ENCODE results near the gene UBE2QL1.

UBE2QL1 gene

GRCh38 chr5:6473284-6473683 lies 24.6 kb downstream of the UBE2QL1 start:
- Histone ChIP-seq H3K9ac (ENCODE audit: low read length) (no peak overlapping the region), H3K4me3 (ENCODE audit: low read length) (no peak overlapping the region), H3K4me1 (ENCODE audit: control insufficient read depth, insufficient read depth, low read length) (no peaks in the 10 kb centered on the region), H3K27me3 (ENCODE audit: control insufficient read depth, insufficient read depth, low read length) (no peaks in the 10 kb centered on the region), H3K36me3 (ENCODE audit: control insufficient read depth, insufficient read depth, low read length) (no peaks in the 10 kb centered on the region), H3K9me3 (ENCODE audit: control insufficient read depth, low read length) (no peaks in the 10 kb centered on the region)

GRCh38 chr5:6475626-6476312 lies 27.1 kb downstream of the UBE2QL1 start:
- H3K9me3 ChIP-seq (ENCODE audit: control insufficient read depth, low read length): no peaks in the 10 kb centered on the region

GRCh38 chr5:6476313-6476661 lies 27.6 kb downstream of the UBE2QL1 start:
- Histone ChIP-seq H3K27me3 (ENCODE audit: control insufficient read depth, insufficient read depth, low read length) (no peaks in the 10 kb centered on the region), H3K36me3 (ENCODE audit: control insufficient read depth, insufficient read depth, low read length) (no peaks in the 10 kb centered on the region), H3K9ac (ENCODE audit: low read length) (no peak overlapping the region), H3K9me3 (ENCODE audit: control insufficient read depth, low read length) (no peaks in the 10 kb centered on the region), H3K4me1 (ENCODE audit: control insufficient read depth, insufficient read depth, low read length) (no peaks in the 10 kb centered on the region), H3K4me3 (ENCODE audit: low read length) (no peak overlapping the region)

More at GRCh38 chr5:6475626-6476312, 27.1 kb downstream of the UBE2QL1 start:
- Histone ChIP-seq H3K36me3 (ENCODE audit: control insufficient read depth, insufficient read depth, low read length) (no peaks in the 10 kb centered on the region), H3K4me1 (ENCODE audit: control insufficient read depth, insufficient read depth, low read length) (no peaks in the 10 kb centered on the region), H3K4me3 (ENCODE audit: low read length) (no peak overlapping the region), H3K9ac (ENCODE audit: low read length) (no peak overlapping the region), H3K27me3 (ENCODE audit: control insufficient read depth, insufficient read depth, low read length) (no peaks in the 10 kb centered on the region)

GRCh38 chr5:6478793-6479192 lies 30.1 kb downstream of the UBE2QL1 start:
- Histone ChIP-seq H3K27me3 (ENCODE audit: control insufficient read depth, insufficient read depth, low read length) (no peaks in the 10 kb centered on the region), H3K4me1 (ENCODE audit: control insufficient read depth, insufficient read depth, low read length) (no peaks in the 10 kb centered on the region), H3K36me3 (ENCODE audit: control insufficient read depth, insufficient read depth, low read length) (no peaks in the 10 kb centered on the region), H3K9ac (ENCODE audit: low read length) (no peak overlapping the region), H3K9me3 (ENCODE audit: control insufficient read depth, low read length) (no peaks in the 10 kb centered on the region), H3K4me3 (ENCODE audit: low read length) (no peak overlapping the region)

GRCh38 chr5:6480133-6481051 lies 31.7 kb downstream of the UBE2QL1 start:
- Histone ChIP-seq H3K9me3 (ENCODE audit: control insufficient read depth, low read length) (no peaks in the 10 kb centered on the region), H3K4me3 (ENCODE audit: low read length) (no peak overlapping the region), H3K9ac (ENCODE audit: low read length) (no peak overlapping the region), H3K27me3 (ENCODE audit: control insufficient read depth, insufficient read depth, low read length) (no peaks in the 10 kb centered on the region), H3K4me1 (ENCODE audit: control insufficient read depth, insufficient read depth, low read length) (no peaks in the 10 kb centered on the region), H3K36me3 (ENCODE audit: control insufficient read depth, insufficient read depth, low read length) (no peaks in the 10 kb centered on the region)

GRCh38 chr5:6482735-6483134 lies 34.1 kb downstream of the UBE2QL1 start:
- no peaks in the 10 kb centered on the region for H3K9me3 ChIP-seq (ENCODE audit: control insufficient read depth, low read length)
- H3K4me3 ChIP-seq (ENCODE audit: low read length): no peak overlapping the region
- no peaks in the 10 kb centered on the region for H3K36me3 ChIP-seq (ENCODE audit: control insufficient read depth, insufficient read depth, low read length)
- H3K4me1 ChIP-seq (ENCODE audit: control insufficient read depth, insufficient read depth, low read length): no peaks in the 10 kb centered on the region
- H3K27me3 ChIP-seq (ENCODE audit: control insufficient read depth, insufficient read depth, low read length): no peaks in the 10 kb centered on the region
- no peak overlapping the region for H3K9ac ChIP-seq (ENCODE audit: low read length)

GRCh38 chr5:6483880-6484382 lies 35.3 kb downstream of the UBE2QL1 start:
- H3K4me3 ChIP-seq (ENCODE audit: low read length): no peak overlapping the region
- no peak overlapping the region for H3K9ac ChIP-seq (ENCODE audit: low read length)
- H3K9me3 ChIP-seq (ENCODE audit: control insufficient read depth, low read length): no peaks in the 10 kb centered on the region
- H3K36me3 ChIP-seq (ENCODE audit: control insufficient read depth, insufficient read depth, low read length): no peaks in the 10 kb centered on the region
- H3K4me1 ChIP-seq (ENCODE audit: control insufficient read depth, insufficient read depth, low read length): no peaks in the 10 kb centered on the region
- H3K27me3 ChIP-seq (ENCODE audit: control insufficient read depth, insufficient read depth, low read length): no peaks in the 10 kb centered on the region

GRCh38 chr5:6484446-6484845 lies 35.8 kb downstream of the UBE2QL1 start:
- Histone ChIP-seq H3K4me1 (ENCODE audit: control insufficient read depth, insufficient read depth, low read length) (no peaks in the 10 kb centered on the region), H3K27me3 (ENCODE audit: control insufficient read depth, insufficient read depth, low read length) (no peaks in the 10 kb centered on the region), H3K36me3 (ENCODE audit: control insufficient read depth, insufficient read depth, low read length) (no peaks in the 10 kb centered on the region), H3K9ac (ENCODE audit: low read length) (no peak overlapping the region), H3K9me3 (ENCODE audit: control insufficient read depth, low read length) (no peaks in the 10 kb centered on the region), H3K4me3 (ENCODE audit: low read length) (no peak overlapping the region)

- no peaks in the 10 kb centered on the region for H3K9me3 ChIP-seq (ENCODE audit: control insufficient read depth, low read length)
- no peak overlapping the region for H3K9ac ChIP-seq (ENCODE audit: low read length)
Observed at GRCh38 chr5:6484899-6485298, 36.2 kb downstream of the UBE2QL1 start.

GRCh38 chr5:6485441-6485840 lies 36.8 kb downstream of the UBE2QL1 start:
- Histone ChIP-seq H3K4me1 (ENCODE audit: control insufficient read depth, insufficient read depth, low read length) (no peaks in the 10 kb centered on the region), H3K27me3 (ENCODE audit: control insufficient read depth, insufficient read depth, low read length) (no peaks in the 10 kb centered on the region), H3K9ac (ENCODE audit: low read length) (no peak overlapping the region), H3K9me3 (ENCODE audit: control insufficient read depth, low read length) (no peaks in the 10 kb centered on the region), H3K36me3 (ENCODE audit: control insufficient read depth, insufficient read depth, low read length) (no peaks in the 10 kb centered on the region), H3K4me3 (ENCODE audit: low read length) (no peak overlapping the region)

More at GRCh38 chr5:6484899-6485298, 36.2 kb downstream of the UBE2QL1 start:
- H3K27me3 ChIP-seq (ENCODE audit: control insufficient read depth, insufficient read depth, low read length): no peaks in the 10 kb centered on the region
- H3K4me3 ChIP-seq (ENCODE audit: low read length): no peak overlapping the region
- H3K36me3 ChIP-seq (ENCODE audit: control insufficient read depth, insufficient read depth, low read length): no peaks in the 10 kb centered on the region
- no peaks in the 10 kb centered on the region for H3K4me1 ChIP-seq (ENCODE audit: control insufficient read depth, insufficient read depth, low read length)

- no peaks in the 10 kb centered on the region for H3K4me1 ChIP-seq (ENCODE audit: control insufficient read depth, insufficient read depth, low read length)
- H3K9me3 ChIP-seq (ENCODE audit: control insufficient read depth, low read length): no peaks in the 10 kb centered on the region
- no peaks in the 10 kb centered on the region for H3K27me3 ChIP-seq (ENCODE audit: control insufficient read depth, insufficient read depth, low read length)
- H3K4me3 ChIP-seq (ENCODE audit: low read length): no peak overlapping the region
- no peaks in the 10 kb centered on the region for H3K36me3 ChIP-seq (ENCODE audit: control insufficient read depth, insufficient read depth, low read length)
- H3K9ac ChIP-seq (ENCODE audit: low read length): no peak overlapping the region
Observed at GRCh38 chr5:6486074-6486473, 37.4 kb downstream of the UBE2QL1 start.

GRCh38 chr5:6487081-6487480 lies 38.4 kb downstream of the UBE2QL1 start:
- Histone ChIP-seq H3K9me3 (ENCODE audit: control insufficient read depth, low read length) (no peaks in the 10 kb centered on the region), H3K27me3 (ENCODE audit: control insufficient read depth, insufficient read depth, low read length) (no peaks in the 10 kb centered on the region), H3K4me1 (ENCODE audit: control insufficient read depth, insufficient read depth, low read length) (no peaks in the 10 kb centered on the region), H3K4me3 (ENCODE audit: low read length) (no peak overlapping the region), H3K36me3 (ENCODE audit: control insufficient read depth, insufficient read depth, low read length) (no peaks in the 10 kb centered on the region), H3K9ac (ENCODE audit: low read length) (no peak overlapping the region)
